Nephron progenitor cell (in vitro differentiated cells): Measurements from ENCODE around the gene DAZAP1.

Experiments used
- DNase-seq: peaks from one replicate; pipeline ENCODE4 v3.0.0; 2021
- H3K27ac Mint-ChIP-seq: 2 replicates; pipeline ENCODE4 v1.8.0; 2021; ENCODE audit warnings: mild to moderate bottlenecking, moderate library complexity, mixed read lengths
- H3K27me3 Mint-ChIP-seq: 2 replicates; pipeline ENCODE4 v1.8.0; 2021; ENCODE audit warnings: mild to moderate bottlenecking, low read depth, mixed read lengths; ENCODE audit not compliant: poor library complexity
- H3K36me3 Mint-ChIP-seq: 2 replicates; pipeline ENCODE4 v1.8.0; 2021; ENCODE audit warnings: low read depth, mixed read lengths
- H3K4me1 Mint-ChIP-seq: 2 replicates; pipeline ENCODE4 v1.8.0; 2021; ENCODE audit warnings: mixed read lengths
- H3K4me3 Mint-ChIP-seq: 2 replicates; pipeline ENCODE4 v1.8.0; 2021; ENCODE audit warnings: mild to moderate bottlenecking, moderate library complexity, mixed read lengths
- H3K9me3 Mint-ChIP-seq: 2 replicates; pipeline ENCODE4 v1.8.0; 2021; ENCODE audit warnings: mild to moderate bottlenecking, moderate library complexity, mixed read lengths
- CTCF ChIP-seq: fragments of 200-600 bp; sonication (generic); IDR thresholded peaks from 2 replicates; pipeline ENCODE4 v1.5.0; 2021; ENCODE audit warnings: antibody characterized with exemption

The DAZAP1 gene

GRCh38 chr19:1399079-1399478 is 8.3 kb upstream of the DAZAP1 start:
- peaks cover 10% of the 10 kb centered on the region for H3K4me1 Mint-ChIP-seq
- DNase-seq: no peak
- peaks cover 6% of the 10 kb centered on the region for H3K36me3 Mint-ChIP-seq
- no peaks in the 10 kb centered on the region for H3K9me3 Mint-ChIP-seq
- no peak overlapping the region for H3K27ac Mint-ChIP-seq
- H3K27me3 Mint-ChIP-seq: peaks cover 10% of the 10 kb centered on the region
- no peak for TF ChIP-seq CTCF
- no peak overlapping the region for H3K4me3 Mint-ChIP-seq

DNA sequence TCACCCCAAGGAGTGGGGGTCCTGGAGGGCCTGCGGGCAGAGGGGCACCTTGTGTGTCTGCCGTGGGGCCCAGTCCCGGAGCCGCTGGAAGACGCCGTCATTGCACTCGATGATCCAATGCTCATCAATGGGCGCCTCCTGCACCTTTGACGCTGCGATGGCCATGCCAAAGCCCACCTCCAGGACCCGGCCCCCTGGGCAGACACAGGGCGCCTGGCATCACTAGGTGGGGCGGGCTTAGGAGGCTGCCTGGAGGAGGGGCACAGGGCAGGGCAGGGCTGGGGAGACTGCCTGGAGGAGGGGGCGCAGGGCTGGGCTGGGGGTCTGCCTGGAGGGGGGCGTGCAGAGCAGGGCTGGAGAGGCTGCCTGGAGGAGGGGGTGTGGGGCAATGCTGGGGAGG is 7.6 kb upstream of the DAZAP1 start:
- TF ChIP-seq CTCF: no peak
- Mint-ChIP-seq H3K4me1 (peaks cover 10% of the 10 kb centered on the region), H3K36me3 (peaks cover 6% of the 10 kb centered on the region), H3K27ac (no peak overlapping the region), H3K9me3 (no peaks in the 10 kb centered on the region), H3K4me3 (no peak overlapping the region), H3K27me3 (peaks cover 16% of the 10 kb centered on the region)
- DNase-seq: no peak

GRCh38 chr19:1400281-1401137 is 6.9 kb upstream of the DAZAP1 start:
- H3K27ac Mint-ChIP-seq: no peak overlapping the region
- no peak for DNase-seq

GRCh38 chr19:1401138-1401888 is 6.1 kb upstream of the DAZAP1 start, which contains the start of gene GAMT:
Gene GAMT (minus strand): TSS chr19:1401542. CDS start chr19:1401476, 66 bp downstream.
- peak; percentile 73 for DNase-seq
- Mint-ChIP-seq H3K4me1 (peaks cover 10% of the 10 kb centered on the region), H3K27me3 (peaks cover 28% of the 10 kb centered on the region), H3K36me3 (peaks cover 6% of the 10 kb centered on the region), H3K27ac (no peak within 1 kb of the TSS), H3K4me3 (peak within 1 kb of the TSS; percentile 65), H3K9me3 (no peaks in the 10 kb centered on the region)
- no peak for TF ChIP-seq CTCF

More at GRCh38 chr19:1400281-1401137, 6.9 kb upstream of the DAZAP1 start:
- Mint-ChIP-seq H3K4me1 (peaks cover 10% of the 10 kb centered on the region), H3K9me3 (no peaks in the 10 kb centered on the region), H3K4me3 (peak overlapping the region; percentile 60), H3K27me3 (peaks cover 21% of the 10 kb centered on the region), H3K36me3 (peaks cover 6% of the 10 kb centered on the region)
- no peak for TF ChIP-seq CTCF

- no peak for DNase-seq
- Mint-ChIP-seq H3K27ac (no peak overlapping the region), H3K27me3 (peaks cover 33% of the 10 kb centered on the region), H3K36me3 (peaks cover 6% of the 10 kb centered on the region), H3K4me1 (peaks cover 10% of the 10 kb centered on the region), H3K4me3 (peak overlapping the region; percentile 65), H3K9me3 (no peaks in the 10 kb centered on the region)
- TF ChIP-seq CTCF: no peak
Measured at GRCh38 chr19:1401889-1402217, 5.5 kb upstream of the DAZAP1 start.
